HG03442 (cell line): ENCODE results near the gene PTGIS.

Experiments
- ATAC-seq: cut with Tn5 transposase; IDR thresholded peaks from one replicate; pipeline ENCODE4 v1.9.1; 2021; ENCODE audit warnings: mild to moderate bottlenecking, moderate library complexity; ENCODE audit not compliant: unreplicated experiment

PTGIS gene

GRCh38 chr20:49560646-49561045, 7.3 kb downstream of the PTGIS start:
- ATAC-seq = no peak

- ATAC-seq = no peak
These were observed 7.8 kb downstream of the PTGIS start for GRCh38 chr20:49560186-49560585.

DNA sequence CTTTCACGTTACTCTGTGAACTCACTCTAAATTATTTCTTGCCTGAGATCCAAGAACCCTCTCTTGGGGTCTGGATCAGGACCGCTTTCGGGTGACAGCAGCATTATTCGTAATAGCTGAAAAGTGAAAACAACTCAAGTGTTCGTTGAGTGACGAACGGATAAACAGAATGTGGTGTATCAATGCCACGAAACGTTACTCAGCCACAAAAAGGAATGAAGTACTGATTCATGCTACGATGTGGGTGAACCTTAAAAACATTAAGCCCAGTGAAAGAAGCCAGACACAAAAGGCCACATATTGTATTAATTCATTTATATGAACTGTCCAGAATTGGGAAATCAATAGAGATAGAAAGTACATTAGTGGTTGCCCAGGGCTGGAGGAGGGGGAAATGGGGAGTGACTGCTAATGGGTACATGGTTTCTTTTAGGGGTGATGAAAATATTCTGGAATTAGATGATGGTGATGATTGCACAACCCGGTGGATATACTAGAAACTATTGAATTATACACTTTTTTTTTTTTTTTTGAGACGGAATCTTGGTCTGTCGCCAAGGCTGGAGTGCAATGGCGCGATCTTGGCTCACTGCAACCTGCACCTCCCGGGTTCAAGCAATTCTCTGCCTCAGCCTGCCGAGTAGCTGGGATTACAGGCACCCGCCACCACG, 8.4 kb downstream of the PTGIS start:
- no peak for ATAC-seq

DNA sequence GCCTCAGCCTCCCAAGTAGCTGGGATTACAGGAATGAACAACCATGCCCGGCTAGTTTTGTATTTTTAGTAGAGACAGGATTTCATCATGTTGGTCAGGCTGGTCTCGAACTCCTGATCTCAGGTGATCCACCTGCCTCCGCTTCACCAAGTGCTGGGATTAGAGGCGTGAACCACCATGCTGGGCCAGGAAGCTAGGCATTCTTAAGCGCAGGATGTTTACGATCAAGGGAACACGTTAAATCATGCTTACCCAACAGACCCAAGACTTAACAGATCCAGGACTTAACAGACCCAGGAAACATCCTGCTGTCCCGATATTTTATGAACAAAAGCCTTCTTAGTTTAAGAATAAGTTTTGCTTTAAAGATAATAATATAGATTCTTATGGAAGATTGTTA, 9.1 kb downstream of the PTGIS start:
- no peak for ATAC-seq

- ATAC-seq = no peak
These were observed 10.5 kb downstream of the PTGIS start for GRCh38 chr20:49557449-49557848.

- no peak for ATAC-seq
These were observed 11.3 kb downstream of the PTGIS start for GRCh38 chr20:49556621-49557020.

DNA sequence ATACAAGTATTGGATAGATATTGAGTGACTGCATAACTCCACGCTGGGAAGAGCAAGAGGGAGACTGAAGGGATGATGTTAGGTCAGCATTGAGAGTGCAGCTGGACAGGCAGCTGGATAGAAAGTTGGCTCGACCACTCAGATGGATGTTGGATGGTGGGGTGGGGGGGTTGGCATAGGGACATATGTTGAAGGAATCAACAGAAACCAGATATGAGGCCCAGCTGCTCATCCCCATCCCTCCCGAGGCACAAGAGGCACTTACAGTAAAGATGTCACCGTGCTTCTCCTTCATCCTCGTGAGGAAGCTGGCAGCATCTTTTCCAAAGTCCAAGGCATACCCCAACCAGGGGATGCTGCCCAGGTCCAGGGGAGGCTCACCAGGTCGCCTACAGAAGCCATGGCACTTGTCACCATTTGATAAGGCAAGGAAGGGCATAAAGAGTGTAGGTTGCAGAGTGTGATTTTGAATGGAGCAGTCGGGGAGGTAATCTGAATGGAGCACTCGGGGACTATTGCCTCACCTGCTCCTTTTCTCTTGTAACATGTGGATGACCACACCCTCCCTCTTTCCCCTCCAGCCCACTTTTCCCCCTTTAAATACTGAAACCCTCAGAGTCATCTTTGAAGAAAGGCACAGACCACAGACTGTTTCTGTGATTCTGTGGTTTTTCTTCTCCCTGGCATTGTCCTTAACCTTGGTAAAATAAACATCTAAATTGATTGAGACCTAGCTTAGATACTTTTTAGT, 18.0 kb downstream of the PTGIS start:
- no peak for ATAC-seq

DNA sequence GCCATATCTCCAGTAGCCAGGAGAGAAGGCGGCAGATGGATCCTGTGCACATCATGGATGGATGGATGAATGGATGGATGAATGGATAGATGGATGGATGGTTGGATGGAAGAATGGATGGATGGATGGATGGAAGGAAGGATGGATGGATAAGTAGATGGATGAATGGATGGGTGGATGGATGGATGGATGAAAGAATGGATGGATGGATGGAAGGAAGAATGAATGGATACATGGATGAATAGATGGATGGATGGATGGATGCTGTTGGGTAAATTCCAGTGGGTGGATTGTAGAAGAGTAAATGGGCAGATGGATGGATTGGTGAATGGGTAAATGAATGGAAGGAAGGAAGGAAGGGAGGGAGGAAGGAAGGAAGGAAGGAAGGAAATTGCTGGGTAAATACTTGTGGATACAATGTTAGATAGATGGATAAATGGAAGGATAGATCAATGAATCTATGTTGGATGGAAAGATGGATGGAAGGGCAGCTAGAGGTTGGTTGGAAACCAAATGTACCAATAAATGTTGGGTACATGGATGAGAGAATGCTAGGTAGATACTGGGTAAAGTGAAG, 19.5 kb downstream of the PTGIS start:
- no peak for ATAC-seq

GRCh38 chr20:49545572-49545971, 22.4 kb downstream of the PTGIS start:
- ATAC-seq = no peak

- no peak for ATAC-seq
These were observed 23.4 kb downstream of the PTGIS start for GRCh38 chr20:49544535-49544934.

DNA sequence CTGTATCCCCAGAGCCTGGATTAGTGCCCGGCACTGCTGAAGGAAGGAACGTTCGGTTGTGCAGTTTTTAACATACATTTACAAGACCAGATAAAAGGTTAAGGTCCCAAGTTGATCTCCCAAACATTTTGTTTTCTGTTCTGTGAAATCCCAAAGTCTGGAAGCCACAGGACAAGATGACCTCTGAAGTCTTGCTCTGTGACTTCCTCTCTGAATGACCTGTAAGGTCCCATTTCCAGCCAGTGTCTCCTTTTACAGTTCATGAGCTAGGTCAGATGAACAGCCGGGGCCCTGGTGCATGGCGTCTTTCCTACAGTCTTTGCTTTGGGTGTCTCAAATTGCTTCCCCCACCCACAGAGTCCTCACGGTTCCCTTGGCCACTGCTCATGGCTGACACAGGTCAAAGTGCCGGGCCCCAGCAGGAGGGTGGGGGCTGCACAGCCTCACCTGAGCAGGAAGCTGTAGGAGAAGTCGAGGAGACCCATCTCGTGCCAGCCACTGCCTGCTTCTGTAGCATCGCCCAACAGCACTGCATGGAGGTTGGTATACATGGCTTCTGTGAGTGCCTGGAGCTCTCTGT, 24.0 kb downstream of the PTGIS start:
- ATAC-seq = no peak

- no peak for ATAC-seq
These were observed 24.7 kb downstream of the PTGIS start for GRCh38 chr20:49543071-49543857.

GRCh38 chr20:49542514-49542991, 25.4 kb downstream of the PTGIS start:
- no peak for ATAC-seq

- no peak for ATAC-seq
These were observed 26.0 kb downstream of the PTGIS start for GRCh38 chr20:49541733-49542513.

DNA sequence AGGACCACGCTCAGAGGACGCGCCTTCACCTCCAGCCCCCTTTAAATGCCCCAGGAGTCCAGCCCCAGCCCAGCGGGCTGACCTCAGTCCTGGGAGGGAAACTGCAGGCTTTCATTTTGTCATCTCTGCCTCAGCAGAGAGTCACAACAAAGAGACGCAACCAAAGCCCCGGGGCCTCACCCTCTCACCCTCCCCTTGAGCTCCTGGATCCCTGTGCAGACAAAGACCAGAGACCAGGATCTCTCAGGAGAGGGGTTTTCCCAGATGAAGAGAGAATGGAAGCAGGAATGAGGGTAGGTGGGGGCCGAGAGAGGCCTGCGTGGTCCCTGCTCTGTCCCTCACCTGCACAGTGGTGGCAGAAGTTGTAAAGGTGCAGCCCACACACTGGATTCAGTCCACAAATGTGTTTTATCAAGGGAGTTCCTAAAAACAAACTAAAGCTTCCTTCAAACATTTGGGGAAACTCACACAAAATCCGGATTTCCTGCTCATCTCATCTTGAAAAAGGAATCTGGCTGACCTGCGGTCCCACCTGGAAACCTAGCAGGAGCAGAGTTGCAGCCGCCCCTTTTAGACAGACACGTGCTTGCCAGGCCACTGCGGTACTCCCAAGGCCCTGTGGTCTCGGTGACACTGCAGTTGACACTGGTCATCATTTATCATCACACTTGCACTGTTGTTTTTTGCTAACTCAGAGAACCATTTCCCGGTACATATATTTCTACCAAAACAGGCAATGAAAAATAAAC, 27.1 kb downstream of the PTGIS start:
- no peak for ATAC-seq

DNA sequence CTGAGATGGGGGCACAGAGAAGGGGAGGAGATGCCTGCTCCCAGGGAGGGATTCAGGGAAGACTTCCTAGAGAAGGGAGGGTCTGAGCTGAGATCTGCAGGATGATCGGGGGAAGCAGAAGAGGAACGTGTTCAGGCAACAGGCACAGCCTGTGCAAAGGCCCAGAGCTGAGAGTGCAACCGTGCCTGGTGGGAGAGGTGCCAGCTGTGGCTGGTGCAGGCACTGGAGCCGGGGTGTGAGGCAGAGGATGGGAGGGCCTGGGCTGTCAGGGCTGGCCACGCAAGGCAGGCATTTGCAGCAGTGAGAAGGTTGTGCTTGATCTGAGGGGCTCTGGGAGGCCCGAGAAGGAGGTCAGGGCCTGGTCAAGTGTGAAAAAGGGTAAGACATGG, 27.7 kb downstream of the PTGIS start:
- ATAC-seq = no peak

- ATAC-seq = no peak
These were observed 28.3 kb downstream of the PTGIS start for GRCh38 chr20:49539481-49540231.

DNA sequence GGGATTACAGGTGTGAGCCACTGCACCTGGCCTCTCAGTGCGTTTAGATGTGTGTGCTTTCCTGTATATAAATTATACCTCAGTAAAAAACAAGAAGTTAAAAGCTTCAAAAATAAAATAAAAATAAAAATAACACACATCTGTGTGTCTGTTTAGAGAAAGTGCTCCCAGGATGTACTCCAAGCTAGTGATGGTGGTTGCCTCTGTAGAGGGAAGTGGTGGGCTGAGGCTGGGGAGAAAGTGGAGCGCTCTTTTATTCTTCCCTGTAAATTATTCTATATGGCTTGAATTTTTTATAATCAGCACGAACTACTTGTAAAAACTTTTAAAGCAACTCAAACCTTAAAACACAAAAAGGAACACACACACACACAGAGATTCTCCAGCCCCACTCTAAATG, 29.0 kb downstream of the PTGIS start:
- no peak for ATAC-seq

- no peak for ATAC-seq
These were observed 33.7 kb downstream of the PTGIS start for GRCh38 chr20:49534255-49534712.
